Measurements from ENCODE around the gene RXRG.

The RXRG gene

DNA sequence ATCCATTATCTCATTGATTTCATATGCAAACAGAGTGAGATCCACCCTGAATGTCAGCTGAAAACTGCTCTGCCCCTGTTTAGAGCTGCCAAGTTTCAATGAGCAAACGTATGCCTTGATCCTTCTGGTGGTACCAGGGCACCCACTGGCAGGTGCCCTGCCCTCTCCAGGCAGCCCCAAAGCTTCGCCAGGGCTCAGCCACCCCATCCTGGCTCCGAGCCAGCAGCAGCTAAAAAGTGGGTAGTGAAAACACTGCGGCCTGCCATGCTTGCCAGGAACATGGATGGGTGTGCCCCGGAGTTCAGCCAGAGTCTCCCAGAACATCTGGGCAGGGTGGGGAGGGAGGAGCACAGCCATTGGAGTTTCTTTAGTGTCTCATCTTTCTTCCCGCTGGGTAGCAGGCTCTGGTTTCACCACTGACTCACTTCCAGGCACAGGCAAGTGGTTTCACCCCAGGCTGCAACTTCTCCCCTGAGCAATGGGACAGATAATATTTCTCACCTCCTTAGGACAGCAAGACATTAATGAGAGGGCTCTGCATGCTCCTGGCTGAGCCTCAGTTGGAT, 80.3 kb downstream of the RXRG start:
- DNase-seq, result peak in 1 of 2 experiments; percentile 49

DNA sequence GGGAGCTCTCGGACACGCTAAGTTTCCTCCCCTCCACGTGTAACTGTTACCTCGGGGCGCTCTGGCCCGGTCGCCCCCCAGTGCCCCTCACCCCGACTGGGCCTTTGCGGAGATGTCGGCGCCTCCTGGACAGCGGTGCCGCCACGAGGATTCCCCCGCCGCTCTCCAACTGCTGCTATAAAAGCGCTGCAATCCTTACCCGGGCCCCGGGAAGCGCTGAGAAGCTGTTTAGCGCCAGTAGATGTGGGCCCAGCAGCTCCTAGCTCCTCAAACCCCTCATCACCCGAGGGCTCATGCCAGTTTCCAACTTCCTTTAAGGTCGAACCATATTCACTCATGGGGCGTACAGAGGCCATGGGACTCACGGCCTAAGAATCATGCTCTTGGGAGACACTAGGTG, 88.0 kb downstream of the RXRG start:
- DNase-seq, result no peak

DNA sequence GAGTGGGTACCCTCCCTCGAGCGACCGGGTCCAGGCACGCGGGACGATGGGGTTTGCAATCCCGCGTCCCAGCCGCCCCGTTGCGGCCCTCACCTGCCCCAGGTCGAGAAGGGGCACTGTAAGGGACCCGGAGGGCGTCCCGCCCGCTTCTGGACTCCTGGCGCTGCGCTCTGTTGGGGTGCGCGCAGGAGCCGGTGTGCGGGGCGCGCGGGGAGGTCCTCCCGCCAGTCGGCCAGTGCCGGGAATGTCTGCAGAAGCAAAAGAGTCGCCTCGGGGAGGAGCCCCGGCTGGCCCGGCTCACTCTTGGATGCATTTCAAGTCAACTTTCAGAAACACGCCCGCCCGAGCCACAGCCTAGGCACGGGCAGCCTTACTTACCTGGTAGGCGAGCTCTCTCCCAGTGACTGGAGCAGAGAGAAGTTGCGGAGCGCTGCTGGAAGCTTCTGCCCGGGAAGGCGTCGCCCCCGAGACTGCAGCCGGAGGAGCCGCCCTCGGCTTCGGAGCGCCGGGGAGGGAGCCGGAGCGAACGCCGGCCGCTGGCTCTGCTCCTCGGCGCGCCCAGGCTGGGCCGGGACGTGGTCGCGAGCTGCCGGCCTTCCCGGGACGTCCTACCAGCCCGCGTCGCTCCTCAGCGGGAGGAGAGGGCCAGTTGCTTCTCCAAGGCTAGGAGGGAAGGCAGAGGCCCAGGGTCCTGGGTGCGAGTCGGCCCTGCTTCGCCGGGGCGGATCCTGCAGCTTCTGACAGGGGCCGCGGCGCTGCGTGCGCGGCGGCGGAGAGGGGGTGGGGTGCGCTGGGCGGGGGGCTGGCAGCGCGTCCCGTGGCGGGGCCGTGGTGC, 88.7 kb downstream of the RXRG start, which contains the start of gene LMX1A:
TSS of gene LMX1A (minus strand) at position 739 of the 835 bp plus-strand sequence. CDS start 1,156 bp downstream, outside the sequence.
- no peak for DNase-seq

DNA sequence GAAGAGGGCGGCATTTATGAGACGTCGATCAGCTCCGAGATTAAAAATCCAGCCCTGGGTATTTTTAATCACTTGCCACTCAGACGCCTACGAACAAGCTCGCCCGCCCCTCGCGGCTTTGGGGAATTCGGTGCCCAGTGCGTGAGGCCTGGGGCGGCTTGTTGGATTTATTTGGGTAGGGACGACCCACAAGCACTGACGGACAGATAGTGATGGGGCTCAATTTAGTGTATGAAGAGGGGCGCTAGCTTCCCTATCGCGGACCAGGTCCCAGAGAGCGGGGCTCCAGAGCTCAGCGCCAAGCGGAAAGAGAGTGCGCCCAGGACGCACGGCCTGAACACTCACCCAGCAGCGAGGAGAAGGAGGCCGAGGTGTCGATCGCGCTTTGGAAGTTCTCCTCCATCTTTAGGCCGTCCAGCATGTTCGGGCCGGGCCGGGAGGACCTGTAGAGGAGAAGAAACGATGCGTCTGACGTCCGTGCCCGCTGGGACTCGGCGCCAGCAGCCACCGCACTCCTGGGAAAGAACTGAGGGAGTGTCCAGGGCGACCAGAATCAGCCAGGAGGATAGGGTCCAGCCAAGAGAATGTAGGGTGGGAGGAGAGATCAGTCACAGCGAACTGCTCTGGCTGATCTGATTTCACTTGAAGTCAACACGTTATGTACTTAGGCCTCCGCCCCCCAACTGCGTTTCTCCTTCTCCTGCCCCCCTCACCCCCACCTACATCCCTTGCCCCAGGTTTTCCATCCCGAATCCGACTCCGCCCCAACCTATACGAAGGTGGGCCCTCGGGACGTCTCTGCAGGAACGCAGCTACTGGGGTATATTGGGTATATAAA, 89.6 kb downstream of the RXRG start:
- no peak for DNase-seq

DNA sequence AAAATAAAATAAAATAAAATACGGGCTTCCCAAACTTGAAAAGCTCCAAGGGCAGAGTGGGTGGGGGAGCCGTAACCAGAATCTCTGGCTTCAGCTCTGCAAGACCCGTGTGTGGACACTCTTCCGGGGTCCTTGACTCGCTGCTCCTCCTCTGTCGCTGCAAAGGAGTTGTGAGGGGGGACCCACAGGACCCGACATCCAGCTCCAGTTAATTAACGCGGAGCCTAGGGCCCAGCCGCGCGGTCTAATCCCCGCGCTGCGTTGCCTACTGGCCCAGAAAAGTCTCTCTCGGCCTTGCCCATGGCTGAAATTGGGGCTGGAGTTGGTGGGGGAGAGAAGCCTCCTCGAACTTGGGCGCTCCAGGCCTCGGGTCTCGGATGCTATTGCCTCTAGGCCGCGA, 90.2 kb downstream of the RXRG start:
- no peak for DNase-seq

DNA sequence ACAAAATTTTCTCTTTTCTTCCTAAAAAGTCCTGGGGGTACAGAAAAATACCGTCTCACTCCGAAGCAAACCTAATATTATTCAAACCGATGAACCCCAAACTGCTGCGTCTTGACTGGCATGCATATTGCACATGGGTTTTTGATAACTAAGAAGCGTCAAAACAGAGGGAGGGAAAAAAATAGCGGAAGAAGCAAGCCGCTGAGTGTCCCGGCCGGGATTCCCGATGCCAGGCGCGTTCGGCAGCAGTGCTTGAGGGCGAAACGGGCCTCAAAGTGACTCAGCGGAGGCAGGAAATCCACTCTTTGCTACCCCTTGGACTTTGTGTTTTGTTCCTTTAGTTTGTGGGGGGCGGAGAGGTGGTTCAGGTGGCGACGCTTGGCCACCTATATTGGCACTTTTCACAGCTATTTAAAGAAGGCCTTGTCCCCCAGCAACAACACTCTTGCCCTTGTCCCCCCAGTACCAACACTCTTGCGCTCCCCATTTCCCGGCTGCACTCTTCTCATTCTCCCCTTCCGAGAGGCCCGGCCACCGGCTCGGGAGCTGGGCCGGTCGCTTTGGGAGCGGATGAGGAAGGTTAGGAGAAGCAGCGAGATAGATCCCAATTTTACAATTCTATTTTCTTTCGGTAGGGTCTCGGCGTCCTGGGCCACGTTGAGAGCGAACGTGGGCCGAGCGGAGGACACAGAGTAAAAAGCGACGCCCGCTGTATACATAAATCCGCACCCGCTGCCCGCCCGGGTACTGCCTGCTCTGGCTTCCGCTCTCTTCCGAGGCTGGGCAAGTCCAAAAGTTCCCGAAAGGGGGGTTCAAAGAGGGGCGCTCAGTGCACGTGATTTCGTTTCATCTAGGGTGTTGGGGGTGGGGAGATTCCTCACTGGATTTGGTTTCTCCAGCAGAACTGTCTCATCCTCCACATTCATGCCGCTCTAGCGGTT, 90.9 kb downstream of the RXRG start:
- no peak for DNase-seq

DNA sequence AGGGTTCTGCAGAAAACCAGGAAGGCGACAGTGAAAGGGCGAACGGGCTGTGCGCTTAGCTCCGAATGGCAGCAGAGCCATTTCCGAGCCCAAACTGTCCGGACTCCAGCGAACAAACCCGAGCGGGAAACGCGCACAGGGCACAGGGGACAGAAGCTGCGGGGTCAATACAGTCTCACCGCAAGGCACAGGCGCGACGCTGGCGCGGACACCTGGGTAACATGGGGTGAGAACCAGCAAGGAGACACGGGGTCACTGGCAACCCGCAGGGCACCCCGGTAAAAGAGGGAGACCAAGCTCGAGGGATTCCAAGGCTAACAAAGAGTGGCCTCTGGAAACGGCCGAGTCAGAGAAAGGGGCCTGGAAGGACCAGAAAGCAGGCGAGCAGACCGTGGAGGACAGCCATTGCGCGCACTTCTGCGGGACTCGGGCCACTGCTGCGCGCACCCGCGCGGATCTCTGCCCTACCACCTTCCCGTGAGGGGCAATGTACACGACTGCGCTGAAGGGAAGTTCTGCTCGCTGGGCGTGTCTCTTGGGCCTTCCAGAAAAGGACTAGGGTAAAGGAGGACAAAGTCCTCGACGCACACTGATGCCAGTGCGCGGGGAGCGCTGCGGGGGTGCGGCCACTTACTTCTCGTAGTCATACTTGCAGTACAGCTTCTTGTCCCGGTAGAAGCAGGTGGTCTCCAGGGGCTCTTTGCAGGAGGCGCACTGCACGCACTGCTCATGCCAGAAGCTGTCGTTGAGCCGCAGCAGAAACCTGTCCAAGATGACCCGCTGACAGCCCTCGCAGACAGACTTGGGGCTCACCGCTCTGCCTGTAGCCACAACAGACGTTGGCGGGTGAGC, 92.3 kb downstream of the RXRG start:
- no peak for DNase-seq

DNA sequence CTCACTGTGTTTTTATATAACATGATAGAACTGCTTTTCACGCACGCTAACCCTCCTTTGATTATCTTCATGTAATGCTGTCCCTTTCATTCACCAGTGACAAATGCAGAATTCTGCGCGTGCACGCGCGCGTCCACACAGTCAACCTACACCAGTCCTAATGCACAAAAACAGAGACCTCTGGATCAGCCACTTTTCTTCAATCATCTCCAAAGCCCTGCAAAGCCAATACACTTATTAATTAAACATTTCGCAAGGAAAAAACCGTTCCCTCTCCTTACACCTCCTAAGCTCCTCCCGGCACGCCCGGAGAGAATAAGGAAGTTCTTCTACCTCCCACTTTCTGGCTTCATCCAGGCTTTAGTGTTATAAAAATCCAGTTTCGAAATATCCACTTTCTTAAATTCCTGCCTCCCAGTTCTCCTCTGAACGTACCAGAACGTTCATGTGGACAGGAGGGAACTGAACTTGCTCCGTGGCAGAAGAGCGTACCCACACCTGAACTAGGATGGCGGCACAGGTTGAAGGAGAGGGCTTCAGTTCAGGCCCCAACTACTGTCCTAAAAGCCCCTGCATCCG, 93.0 kb downstream of the RXRG start:
- DNase-seq, result no peak
